Measurements from ENCODE around the gene KLF2. TPM values are rescaled to one million over a fixed set of nuclear protein-coding genes. Genes with fewer than 3 reads are reported as not detected.
"Not testable (repeated sequence)": the region's sequence is repeated elsewhere in the genome, so short reads cannot be mapped to it uniquely, and the experiment has no call there.

KLF2 gene
- total RNA-seq, 1 donor from 2014 or later = 137 TPM

DNA sequence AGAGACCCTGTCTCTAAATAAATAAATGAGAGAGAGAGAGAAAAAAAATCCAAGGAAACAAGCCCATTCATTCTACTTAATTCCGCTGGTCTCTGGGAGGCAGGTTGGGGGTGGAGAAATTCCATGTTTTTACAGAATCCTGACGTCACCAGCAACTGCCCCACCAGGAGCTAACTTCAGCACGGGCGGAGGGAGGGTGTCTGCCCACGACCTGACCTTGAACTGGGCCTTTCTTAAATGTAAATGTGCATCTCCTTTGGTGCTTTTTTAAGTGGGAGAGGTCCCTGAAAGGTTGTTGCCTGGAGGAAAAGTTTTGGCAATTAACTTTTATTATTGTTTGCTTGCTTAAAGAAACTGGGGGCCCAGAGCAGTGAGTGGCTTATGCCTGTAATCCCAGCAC lies 15.5 kb downstream of the KLF2 start:
- Histone ChIP-seq H3K27ac (no peak overlapping the region), H3K4me3 (no peak overlapping the region), H3K4me1 (peaks cover 48% of the 10 kb centered on the region), H3K27me3 (ENCODE audit: low read depth) (no peaks in the 10 kb centered on the region), H3K9me3 (no peaks in the 10 kb centered on the region), H3K36me3 (no peaks in the 10 kb centered on the region)
- no peak for ATAC-seq
- intact Hi-C loops (cut with DNase I) = no loop called here
- no peak for DNase-seq
- TF ChIP-seq, protein P1, sequence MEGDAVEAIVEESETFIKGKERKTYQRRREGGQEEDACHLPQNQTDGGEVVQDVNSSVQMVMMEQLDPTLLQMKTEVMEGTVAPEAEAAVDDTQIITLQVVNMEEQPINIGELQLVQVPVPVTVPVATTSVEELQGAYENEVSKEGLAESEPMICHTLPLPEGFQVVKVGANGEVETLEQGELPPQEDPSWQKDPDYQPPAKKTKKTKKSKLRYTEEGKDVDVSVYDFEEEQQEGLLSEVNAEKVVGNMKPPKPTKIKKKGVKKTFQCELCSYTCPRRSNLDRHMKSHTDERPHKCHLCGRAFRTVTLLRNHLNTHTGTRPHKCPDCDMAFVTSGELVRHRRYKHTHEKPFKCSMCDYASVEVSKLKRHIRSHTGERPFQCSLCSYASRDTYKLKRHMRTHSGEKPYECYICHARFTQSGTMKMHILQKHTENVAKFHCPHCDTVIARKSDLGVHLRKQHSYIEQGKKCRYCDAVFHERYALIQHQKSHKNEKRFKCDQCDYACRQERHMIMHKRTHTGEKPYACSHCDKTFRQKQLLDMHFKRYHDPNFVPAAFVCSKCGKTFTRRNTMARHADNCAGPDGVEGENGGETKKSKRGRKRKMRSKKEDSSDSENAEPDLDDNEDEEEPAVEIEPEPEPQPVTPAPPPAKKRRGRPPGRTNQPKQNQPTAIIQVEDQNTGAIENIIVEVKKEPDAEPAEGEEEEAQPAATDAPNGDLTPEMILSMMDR (IDR thresholded peaks at IDR 0.05) = no peak

DNA sequence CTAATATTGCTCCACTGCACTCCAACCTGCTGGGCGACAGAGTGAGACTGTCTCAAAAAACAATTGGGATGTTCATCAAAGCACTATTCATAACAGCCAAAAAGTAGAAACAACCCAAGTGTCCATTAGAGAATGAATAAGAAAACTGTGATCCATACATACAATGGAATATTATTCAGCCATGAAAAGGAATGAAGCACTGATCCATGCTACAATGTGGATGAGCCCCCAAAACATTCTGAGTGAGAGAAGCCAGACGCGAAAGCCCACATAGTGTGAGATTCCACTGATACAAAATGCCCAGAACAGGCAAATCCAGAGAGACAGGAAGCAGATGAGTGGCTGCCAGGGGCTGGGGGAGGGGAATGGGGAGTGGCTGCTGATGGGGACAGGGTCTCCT lies 16.0 kb downstream of the KLF2 start:
- intact Hi-C loops (cut with DNase I) = no loop called here
- H3K27ac ChIP-seq = no peak overlapping the region
- no peak overlapping the region for H3K4me3 ChIP-seq
- no peak for ATAC-seq
- H3K27me3 ChIP-seq (ENCODE audit: low read depth) = no peaks in the 10 kb centered on the region
- TF ChIP-seq, protein P1 (IDR thresholded peaks at IDR 0.05) = no peak
- no peak for DNase-seq
- no peaks in the 10 kb centered on the region for H3K36me3 ChIP-seq
- H3K9me3 ChIP-seq = no peaks in the 10 kb centered on the region
- peaks cover 54% of the 10 kb centered on the region for H3K4me1 ChIP-seq

- ATAC-seq = peak; percentile 20 to 43
- intact Hi-C loops (cut with DNase I) = no loop called here
Measured at GRCh38 chr19:16342002-16342715, 17.5 kb downstream of the KLF2 start.

DNA sequence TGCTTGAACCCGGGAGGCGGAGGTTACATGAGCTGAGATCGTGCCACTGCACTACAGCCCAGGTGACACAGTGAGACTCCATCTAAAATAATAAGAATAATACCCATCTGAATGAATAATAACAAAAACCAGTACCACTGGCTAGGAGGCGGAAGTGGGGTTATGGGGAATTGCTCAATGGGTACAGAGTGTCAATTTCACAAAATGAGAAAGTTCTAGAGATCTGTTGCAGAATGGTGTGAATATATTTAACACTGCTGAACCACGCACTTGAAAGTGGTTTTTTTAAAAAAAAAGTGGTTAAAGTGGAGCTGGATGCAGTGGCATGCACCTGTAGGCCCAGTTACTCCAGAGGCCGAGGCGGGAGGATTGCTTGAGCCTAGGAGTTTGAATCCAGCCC lies 18.5 kb downstream of the KLF2 start:
- TF ChIP-seq, protein P1 (IDR thresholded peaks at IDR 0.05) = no peak
- DNase-seq (no peak), ATAC-seq (no peak)
- H3K9me3 ChIP-seq = no peaks in the 10 kb centered on the region
- H3K36me3 ChIP-seq = no peaks in the 10 kb centered on the region
- intact Hi-C loops (cut with DNase I) = no loop called here
- peak overlapping the region; percentile 76 for H3K27ac ChIP-seq
- H3K27me3 ChIP-seq (ENCODE audit: low read depth) = no peaks in the 10 kb centered on the region
- H3K4me1 ChIP-seq = peaks cover 51% of the 10 kb centered on the region
- H3K4me3 ChIP-seq = no peak overlapping the region

More at GRCh38 chr19:16342002-16342715, 17.5 kb downstream of the KLF2 start:
- Histone ChIP-seq H3K4me3 (no peak overlapping the region), H3K9me3 (no peaks in the 10 kb centered on the region), H3K27me3 (ENCODE audit: low read depth) (no peaks in the 10 kb centered on the region), H3K27ac (peak overlapping the region; percentile 76), H3K4me1 (peaks cover 54% of the 10 kb centered on the region), H3K36me3 (no peaks in the 10 kb centered on the region)
- TF ChIP-seq, protein P1 (IDR thresholded peaks at IDR 0.05) = no peak
- no peak for DNase-seq

GRCh38 chr19:16345457-16345856 lies 20.8 kb downstream of the KLF2 start:
- ATAC-seq = no peak
- H3K27me3 ChIP-seq (ENCODE audit: low read depth) = no peaks in the 10 kb centered on the region
- H3K9me3 ChIP-seq = no peaks in the 10 kb centered on the region
- peak overlapping the region; percentile 37 for H3K27ac ChIP-seq
- TF ChIP-seq, protein P1 (IDR thresholded peaks at IDR 0.05) = no peak
- H3K4me3 ChIP-seq = no peak overlapping the region
- intact Hi-C loops (cut with DNase I) = no loop called here
- no peak for DNase-seq
- no peaks in the 10 kb centered on the region for H3K36me3 ChIP-seq
- H3K4me1 ChIP-seq = peaks cover 41% of the 10 kb centered on the region

DNA sequence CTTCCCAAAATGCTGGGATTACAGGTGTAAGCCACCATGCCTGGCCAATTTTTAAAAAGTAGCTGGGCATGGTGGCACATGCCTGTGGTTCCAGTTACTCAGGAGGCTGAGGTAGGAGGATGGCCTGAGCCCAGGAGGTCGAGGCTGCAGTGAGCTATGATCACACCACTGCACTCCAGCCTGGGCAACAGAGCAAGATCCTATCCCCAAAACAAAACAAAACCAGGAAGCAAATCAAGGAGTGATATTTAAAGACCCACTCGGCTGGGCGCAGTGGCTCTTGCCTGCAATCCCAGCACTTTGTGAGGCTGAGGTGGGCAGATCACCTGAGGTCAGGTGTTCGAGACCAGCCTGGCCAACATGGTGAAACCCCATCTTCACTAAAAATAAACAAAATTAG lies 22.5 kb downstream of the KLF2 start:
- H3K27me3 ChIP-seq (ENCODE audit: low read depth); ATAC-seq; intact Hi-C loops (cut with DNase I); H3K36me3 ChIP-seq; H3K9me3 ChIP-seq; H3K4me3 ChIP-seq; DNase-seq: not testable (repeated sequence)
- peaks cover 37% of the 10 kb centered on the region for H3K4me1 ChIP-seq
- peak overlapping the region; percentile 37 for H3K27ac ChIP-seq
